GM12865 (cell line): Measurements from ENCODE around the gene GYPC.
A peak's percentile ranks its signal among the peaks of the same experiment; 100 is the strongest.

Experiments
- DNase-seq: peaks from one replicate; pipeline ENCODE4 v3.0.0; 2010; ENCODE audit warnings: low read depth
- H3K4me3 ChIP-seq: 2 replicates; pipeline ENCODE4 v1.5.1; 2011; ENCODE audit warnings: mild to moderate bottlenecking, low read depth, low read length, control low read depth
- TF ChIP-seq, protein P1 (sequence below): IDR thresholded peaks from 2 replicates; pipeline ENCODE4 v1.5.1; 2011; ENCODE audit warnings: low read length, control low read depth, low read depth, inconsistent platforms; ENCODE audit not compliant: insufficient read depth; ENCODE audit errors: missing control alignments

Gene GYPC

GRCh38 chr2:126660971-126661370 is 5.0 kb downstream of the GYPC start:
- DNase-seq = no peak
- TF ChIP-seq, protein P1, sequence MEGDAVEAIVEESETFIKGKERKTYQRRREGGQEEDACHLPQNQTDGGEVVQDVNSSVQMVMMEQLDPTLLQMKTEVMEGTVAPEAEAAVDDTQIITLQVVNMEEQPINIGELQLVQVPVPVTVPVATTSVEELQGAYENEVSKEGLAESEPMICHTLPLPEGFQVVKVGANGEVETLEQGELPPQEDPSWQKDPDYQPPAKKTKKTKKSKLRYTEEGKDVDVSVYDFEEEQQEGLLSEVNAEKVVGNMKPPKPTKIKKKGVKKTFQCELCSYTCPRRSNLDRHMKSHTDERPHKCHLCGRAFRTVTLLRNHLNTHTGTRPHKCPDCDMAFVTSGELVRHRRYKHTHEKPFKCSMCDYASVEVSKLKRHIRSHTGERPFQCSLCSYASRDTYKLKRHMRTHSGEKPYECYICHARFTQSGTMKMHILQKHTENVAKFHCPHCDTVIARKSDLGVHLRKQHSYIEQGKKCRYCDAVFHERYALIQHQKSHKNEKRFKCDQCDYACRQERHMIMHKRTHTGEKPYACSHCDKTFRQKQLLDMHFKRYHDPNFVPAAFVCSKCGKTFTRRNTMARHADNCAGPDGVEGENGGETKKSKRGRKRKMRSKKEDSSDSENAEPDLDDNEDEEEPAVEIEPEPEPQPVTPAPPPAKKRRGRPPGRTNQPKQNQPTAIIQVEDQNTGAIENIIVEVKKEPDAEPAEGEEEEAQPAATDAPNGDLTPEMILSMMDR = no peak
- no peak overlapping the region for H3K4me3 ChIP-seq

DNA sequence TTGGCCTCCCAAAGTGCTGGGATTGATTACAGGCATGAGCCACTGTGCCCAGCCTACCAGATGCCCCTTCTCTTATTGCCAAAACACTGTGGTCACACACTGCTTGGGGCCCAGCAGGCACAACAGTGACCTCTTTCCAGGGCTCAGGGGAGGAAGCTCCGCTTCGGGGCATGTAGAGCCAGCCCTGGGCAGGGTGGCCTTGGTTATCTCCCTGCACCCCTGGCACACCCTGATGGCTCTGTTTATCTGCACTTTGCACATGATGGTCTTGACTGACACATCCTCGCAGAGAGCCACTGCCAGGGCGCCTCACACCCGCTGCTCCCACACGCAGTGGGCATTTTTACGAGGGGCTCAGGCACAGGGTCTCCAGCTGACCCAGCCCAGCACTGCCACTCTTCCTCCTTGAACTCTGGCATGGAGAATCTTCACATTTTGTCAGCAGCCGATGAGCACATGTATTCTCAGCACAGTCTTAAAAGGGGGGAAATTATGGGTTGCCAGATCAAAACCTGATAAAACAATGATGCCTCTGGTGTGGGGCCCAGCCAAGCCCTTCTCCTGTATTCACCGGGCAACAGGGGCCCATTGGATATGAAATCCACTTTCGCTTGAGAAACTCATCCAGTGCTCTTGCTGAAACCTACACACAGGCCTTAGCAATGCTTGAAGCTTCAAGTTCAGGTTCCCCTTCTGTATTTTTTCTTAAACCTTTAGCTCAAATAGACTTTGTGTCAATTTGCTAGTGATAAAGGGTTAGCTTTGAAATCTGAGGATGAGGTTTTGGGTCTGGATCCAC is 5.9 kb downstream of the GYPC start:
- TF ChIP-seq, protein P1 = no peak
- peak overlapping the region; percentile 63 for H3K4me3 ChIP-seq
- peak; percentile 22 for DNase-seq

- peak; percentile 60 for DNase-seq
- TF ChIP-seq, protein P1 = no peak
- peak overlapping the region; percentile 63 for H3K4me3 ChIP-seq
Observed at GRCh38 chr2:126662621-126663020, 6.7 kb downstream of the GYPC start.

- peak; percentile 47 for DNase-seq
- peak overlapping the region; percentile 63 for H3K4me3 ChIP-seq
- TF ChIP-seq, protein P1 = no peak
Observed at GRCh38 chr2:126663184-126663963, 7.4 kb downstream of the GYPC start.

DNA sequence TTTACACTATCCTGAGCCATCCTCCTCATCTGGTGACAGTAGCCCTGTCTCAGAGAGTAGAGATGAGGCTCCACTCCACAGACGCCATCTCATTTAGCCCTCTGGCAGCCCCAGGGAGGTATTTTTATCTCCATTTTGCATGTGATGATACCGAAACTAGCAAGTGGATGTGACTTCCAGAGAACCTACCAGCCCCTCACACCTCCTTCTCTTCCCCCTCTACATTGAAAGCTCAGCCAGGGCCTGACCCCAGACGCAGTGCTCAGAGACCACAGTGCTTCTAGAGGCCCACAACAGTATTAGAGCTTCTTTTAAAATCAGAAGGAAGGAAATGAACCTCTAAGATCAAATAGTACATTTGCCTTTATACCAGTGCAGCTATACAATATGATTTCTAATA is 8.3 kb downstream of the GYPC start:
- peak; percentile 91 for DNase-seq
- TF ChIP-seq, protein P1 = no peak
- H3K4me3 ChIP-seq = peak overlapping the region; percentile 63

DNA sequence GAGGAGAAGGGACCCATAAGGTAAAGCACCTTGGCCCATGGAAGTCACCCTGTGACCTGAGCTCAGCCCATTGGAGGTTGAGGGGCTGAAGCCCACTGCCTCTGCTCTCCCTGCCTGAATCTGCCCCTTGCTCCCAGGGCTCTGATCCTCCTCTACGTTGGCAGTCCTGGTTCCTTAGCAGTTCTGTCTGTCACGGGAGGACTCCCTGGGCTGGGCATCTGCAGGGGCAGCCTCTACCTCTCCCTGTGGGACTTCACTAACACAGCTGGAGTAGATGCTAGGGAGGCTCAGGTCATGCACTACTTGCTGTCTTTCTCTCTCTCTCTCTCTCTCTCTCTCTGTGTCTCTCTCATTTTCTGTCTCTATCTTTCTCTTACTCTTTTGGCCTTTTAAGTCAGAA is 8.7 kb downstream of the GYPC start:
- TF ChIP-seq, protein P1 = no peak
- peak; percentile 38 for DNase-seq
- peak overlapping the region; percentile 63 for H3K4me3 ChIP-seq

DNA sequence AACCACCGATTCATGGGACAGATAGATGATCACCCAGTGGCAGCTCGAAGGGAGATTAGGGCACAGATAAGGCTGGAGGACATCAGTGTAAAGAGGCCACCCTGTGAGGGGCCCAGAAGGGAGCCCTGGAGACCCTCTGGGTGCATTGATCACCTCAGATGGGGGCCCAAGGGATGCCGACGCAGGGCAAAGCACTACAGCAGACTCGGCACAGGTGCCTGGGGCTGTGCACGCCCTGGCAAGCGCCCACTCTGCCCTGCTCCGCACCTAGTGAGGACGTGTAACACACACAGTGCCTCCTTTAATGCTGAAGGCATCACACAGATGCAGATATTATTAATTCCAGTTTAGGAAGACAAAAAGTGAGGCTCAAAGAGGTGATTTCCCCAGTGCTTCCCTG is 9.5 kb downstream of the GYPC start:
- DNase-seq = no peak
- H3K4me3 ChIP-seq = no peak overlapping the region
- TF ChIP-seq, protein P1 = no peak
